Cardiac muscle cell (in vitro differentiated cells and primary cell): ENCODE data around the gene KRTAP13-4. TPM values are rescaled to one million over a fixed set of nuclear protein-coding genes. Genes with fewer than 3 reads are reported as not detected.

Experiments
- DNase-seq, 2 donors: peaks; one replicate each; pipeline versions ENCODE4 v3.0.0 to v3.0.0-alpha.2; 2010 to 2017; ENCODE audit warnings: low read depth in 1 of 2, low spot score in 1 of 2
- H3K27ac ChIP-seq: fragments of 200-600 bp; sonication (generic); 2 replicates; pipeline ENCODE4 v1.5.1; 2016
- H3K27me3 ChIP-seq: fragments of 200-600 bp; sonication (generic); 2 replicates; pipeline ENCODE4 v1.6.0; 2016; ENCODE audit warnings: control low read depth
- H3K36me3 ChIP-seq: fragments of 200-600 bp; sonication (generic); 2 replicates; pipeline ENCODE4 v1.5.1; 2016; ENCODE audit warnings: control low read depth
- H3K4me1 ChIP-seq: fragments of 200-600 bp; sonication (generic); 2 replicates; pipeline ENCODE4 v1.8.1; 2017; ENCODE audit warnings: low read depth, mild to moderate bottlenecking, mixed run types
- H3K4me3 ChIP-seq: fragments of 200-600 bp; sonication (generic); 2 replicates; pipeline ENCODE4 v1.5.1; 2016; ENCODE audit warnings: mild to moderate bottlenecking
- H3K9me3 ChIP-seq: fragments of 200-600 bp; sonication (generic); 2 replicates; pipeline ENCODE4 v1.5.1; 2017; ENCODE audit warnings: low read depth, mild to moderate bottlenecking, control low read depth
- CTCF ChIP-seq: IDR thresholded peaks from 2 replicates; pipeline ENCODE4 v1.5.1; 2012; ENCODE audit warnings: low read depth, mild to moderate bottlenecking, low read length
- polyA plus RNA-seq: library from polyadenylated mRNA; unstranded; fragments of >200 nt; fragmentation: Nextera tagmentation; extraction: Ambion mirVana; gene quantifications from 2 replicates; pipeline ENCODE4 v1.2.1, GENCODE V29; 2016
- total RNA-seq: library from RNA; depleted of rRNA; stranded (reverse); fragments of >200 nt; gene quantifications from 2 replicates; pipeline ENCODE4 v1.2.3, GENCODE V29; 2016

Gene KRTAP13-4
- total and polyA plus RNA-seq, 2 experiments from 2014 or later: not detected

- Histone ChIP-seq H3K27me3 (no peaks in the 10 kb centered on the region), H3K36me3 (no peaks in the 10 kb centered on the region), H3K4me3 (no peak overlapping the region), H3K27ac (no peak overlapping the region), H3K4me1 (no peaks in the 10 kb centered on the region), H3K9me3 (no peaks in the 10 kb centered on the region)
- TF ChIP-seq CTCF: no peak
- no peak for DNase-seq
Measured at GRCh38 chr21:30415993-30416392, 14.0 kb upstream of the KRTAP13-4 start.

DNA sequence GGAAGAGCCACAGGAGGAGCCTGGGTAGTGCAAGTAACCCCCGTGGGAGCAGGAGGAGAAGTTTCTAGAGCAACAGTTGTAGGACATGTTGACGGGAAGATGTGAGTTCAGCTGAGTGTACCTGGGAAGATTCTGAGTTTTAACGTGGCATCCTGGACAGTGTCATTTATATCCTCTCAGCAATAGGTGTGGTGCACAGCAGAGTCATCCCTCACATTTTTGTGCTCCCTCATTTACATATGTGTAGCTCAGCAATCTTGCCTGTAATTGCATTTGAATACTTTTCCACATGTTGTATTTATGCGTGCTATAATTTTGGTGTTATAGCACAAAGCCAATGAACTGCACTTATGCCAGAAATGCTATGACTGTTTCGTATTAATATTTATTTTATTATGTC, 4.2 kb upstream of the KRTAP13-4 start, which contains the start of gene KRTAP13-3:
Gene KRTAP13-3 (minus strand): TSS at position 101 of the 400 bp plus-strand sequence. CDS start 14 bp downstream, at position 87.
- Histone ChIP-seq H3K36me3 (no peaks in the 10 kb centered on the region), H3K4me1 (no peaks in the 10 kb centered on the region), H3K4me3 (no peak within 1 kb of the TSS), H3K27ac (no peak within 1 kb of the TSS), H3K27me3 (no peaks in the 10 kb centered on the region), H3K9me3 (no peaks in the 10 kb centered on the region)
- no peak for DNase-seq
- no peak for TF ChIP-seq CTCF

DNA sequence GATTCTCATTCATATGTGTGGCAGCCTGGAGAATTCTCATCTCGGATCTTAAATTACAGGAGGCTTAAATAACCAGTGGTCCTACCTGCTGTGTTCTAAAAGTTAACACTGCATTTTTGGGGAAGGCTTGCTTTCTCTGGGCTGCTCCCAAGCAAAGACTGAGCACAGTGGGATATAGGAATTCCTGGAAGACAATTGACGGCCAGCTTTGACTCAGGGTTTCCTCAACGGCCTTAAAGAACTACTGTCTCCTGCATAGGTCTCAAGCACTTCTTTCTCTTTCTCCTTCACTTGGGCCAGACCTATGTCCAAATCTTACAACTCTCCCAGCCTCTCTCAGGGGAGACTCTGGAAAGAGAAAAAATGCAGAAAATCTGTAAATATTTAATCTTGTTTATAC, 3.3 kb upstream of the KRTAP13-4 start:
- no peaks in the 10 kb centered on the region for H3K36me3 ChIP-seq
- no peaks in the 10 kb centered on the region for H3K4me1 ChIP-seq
- H3K27ac ChIP-seq: no peak overlapping the region
- H3K27me3 ChIP-seq: no peaks in the 10 kb centered on the region
- H3K4me3 ChIP-seq: no peak overlapping the region
- TF ChIP-seq CTCF: no peak
- H3K9me3 ChIP-seq: no peaks in the 10 kb centered on the region
- DNase-seq: no peak

DNA sequence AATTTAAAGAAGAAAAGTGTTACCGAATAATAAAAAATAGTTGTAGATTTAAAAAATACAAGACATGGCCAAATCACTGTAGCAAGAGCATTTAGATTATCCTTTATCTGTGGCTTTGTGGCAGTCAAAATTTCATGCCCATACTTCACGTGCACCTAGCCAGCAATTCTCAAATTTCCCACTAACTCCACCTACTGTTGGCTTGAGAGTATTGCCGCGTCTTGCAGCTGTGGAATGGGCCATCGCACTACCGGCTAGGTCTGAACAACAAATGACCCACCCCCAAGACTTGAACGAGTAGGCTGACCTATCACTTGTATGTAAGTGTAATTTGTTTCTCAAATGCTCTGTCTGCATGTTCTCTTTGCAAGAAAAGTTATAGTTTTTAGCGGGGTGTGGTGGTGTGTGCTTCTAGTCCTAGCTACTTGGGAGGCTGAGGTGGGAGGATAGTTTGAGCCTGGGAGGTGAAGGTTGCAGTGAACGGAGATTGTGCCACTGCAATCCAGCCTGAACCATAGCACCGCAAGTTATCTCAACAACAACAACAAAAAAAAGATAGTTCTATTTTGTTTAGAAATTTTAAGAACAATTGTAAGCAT, 4.1 kb downstream of the KRTAP13-4 start:
- Histone ChIP-seq H3K27me3 (no peaks in the 10 kb centered on the region), H3K4me3 (no peak overlapping the region), H3K36me3 (no peaks in the 10 kb centered on the region), H3K4me1 (no peaks in the 10 kb centered on the region), H3K27ac (no peak overlapping the region), H3K9me3 (no peaks in the 10 kb centered on the region)
- TF ChIP-seq CTCF: peak; percentile 65
- DNase-seq: peak; percentile 35 to 53

- no peak for DNase-seq
- TF ChIP-seq CTCF: no peak
- Histone ChIP-seq H3K4me3 (no peak overlapping the region), H3K4me1 (no peaks in the 10 kb centered on the region), H3K27ac (no peak overlapping the region), H3K36me3 (no peaks in the 10 kb centered on the region), H3K27me3 (no peaks in the 10 kb centered on the region), H3K9me3 (no peaks in the 10 kb centered on the region)
Measured at GRCh38 chr21:30437010-30437565, 7.1 kb downstream of the KRTAP13-4 start.
